Type B pancreatic cell (in vitro differentiated cells): Measurements from ENCODE around the gene DKKL1. TPM values are rescaled to one million over a fixed set of nuclear protein-coding genes. Genes with fewer than 3 reads are reported as not detected.

Experiments
- DNase-seq: peaks from one replicate; pipeline ENCODE4 v3.0.0; 2021; ENCODE audit warnings: mixed read lengths; ENCODE audit not compliant: unreplicated experiment; ENCODE audit errors: extremely low spot score
- H3K27ac Mint-ChIP-seq: 2 replicates; pipeline ENCODE4 v1.8.0; 2021; ENCODE audit warnings: mild to moderate bottlenecking, mixed read lengths
- H3K27me3 Mint-ChIP-seq: 2 replicates; pipeline ENCODE4 v1.8.0; 2021; ENCODE audit warnings: mixed read lengths
- H3K36me3 Mint-ChIP-seq: 2 replicates; pipeline ENCODE4 v1.8.0; 2021; ENCODE audit warnings: mixed read lengths
- H3K4me1 Mint-ChIP-seq: one replicate; pipeline ENCODE4 v1.8.0; 2021; ENCODE audit warnings: mixed read lengths; ENCODE audit not compliant: unreplicated experiment
- H3K4me3 Mint-ChIP-seq: 2 replicates; pipeline ENCODE4 v1.8.0; 2021; ENCODE audit warnings: mild to moderate bottlenecking, mixed read lengths
- H3K9me3 Mint-ChIP-seq: 2 replicates; pipeline ENCODE4 v1.8.0; 2021; ENCODE audit warnings: mixed read lengths
- total RNA-seq: library from RNA; stranded (reverse); gene quantifications from 2 replicates; pipeline ENCODE4 v1.2.1, GENCODE V29; 2021; ENCODE audit warnings: low replicate concordance
- TF ChIP-seq, protein P1 (sequence below): fragments of 200-600 bp; sonication (generic); conservative IDR thresholded peaks from 2 replicates; pipeline ENCODE4 v1.5.0; 2021; ENCODE audit warnings: antibody characterized with exemption, mild to moderate bottlenecking

DKKL1 gene
- total RNA-seq, 1 donor from 2014 or later: 9.4 TPM

DNA sequence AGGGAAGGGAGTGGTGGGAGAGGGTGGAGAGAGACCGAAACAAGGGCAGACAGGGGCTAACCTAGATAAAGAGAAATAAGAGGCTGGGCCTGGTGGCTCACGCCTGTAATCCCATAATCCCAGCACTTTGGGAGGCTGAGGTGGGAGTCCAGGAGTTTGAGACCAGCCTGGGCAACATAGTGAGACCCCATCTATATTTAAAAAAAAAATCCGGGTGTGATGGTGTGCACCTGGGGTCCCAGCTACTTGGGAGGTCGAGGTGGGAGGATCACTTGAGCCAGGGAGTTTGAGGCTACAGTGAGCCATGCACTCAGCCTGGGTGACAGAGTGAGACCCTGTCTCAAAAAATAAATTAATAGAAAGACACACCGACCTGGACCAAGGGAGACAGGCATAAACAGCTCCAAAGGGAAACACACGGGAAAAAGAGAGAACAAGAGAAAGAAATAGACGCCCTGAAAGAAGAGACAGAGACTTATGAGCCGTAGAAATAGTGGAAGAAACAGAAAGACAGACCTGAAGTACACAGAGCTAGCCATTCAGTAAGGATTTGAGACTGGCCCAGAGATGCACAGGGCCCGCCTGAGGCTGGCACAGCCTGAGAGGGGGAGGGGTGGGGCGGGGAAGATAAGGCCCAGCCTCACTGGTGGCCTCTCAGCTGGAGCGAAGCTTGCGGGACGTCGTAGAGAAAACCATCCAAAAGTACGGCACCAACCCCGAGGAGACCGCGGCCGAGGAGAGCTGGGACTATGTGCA, 26.2 kb upstream of the DKKL1 start:
- no peak for DNase-seq
- peaks cover 20% of the 10 kb centered on the region for H3K4me1 Mint-ChIP-seq
- peaks cover 11% of the 10 kb centered on the region for H3K36me3 Mint-ChIP-seq
- TF ChIP-seq, protein P1, sequence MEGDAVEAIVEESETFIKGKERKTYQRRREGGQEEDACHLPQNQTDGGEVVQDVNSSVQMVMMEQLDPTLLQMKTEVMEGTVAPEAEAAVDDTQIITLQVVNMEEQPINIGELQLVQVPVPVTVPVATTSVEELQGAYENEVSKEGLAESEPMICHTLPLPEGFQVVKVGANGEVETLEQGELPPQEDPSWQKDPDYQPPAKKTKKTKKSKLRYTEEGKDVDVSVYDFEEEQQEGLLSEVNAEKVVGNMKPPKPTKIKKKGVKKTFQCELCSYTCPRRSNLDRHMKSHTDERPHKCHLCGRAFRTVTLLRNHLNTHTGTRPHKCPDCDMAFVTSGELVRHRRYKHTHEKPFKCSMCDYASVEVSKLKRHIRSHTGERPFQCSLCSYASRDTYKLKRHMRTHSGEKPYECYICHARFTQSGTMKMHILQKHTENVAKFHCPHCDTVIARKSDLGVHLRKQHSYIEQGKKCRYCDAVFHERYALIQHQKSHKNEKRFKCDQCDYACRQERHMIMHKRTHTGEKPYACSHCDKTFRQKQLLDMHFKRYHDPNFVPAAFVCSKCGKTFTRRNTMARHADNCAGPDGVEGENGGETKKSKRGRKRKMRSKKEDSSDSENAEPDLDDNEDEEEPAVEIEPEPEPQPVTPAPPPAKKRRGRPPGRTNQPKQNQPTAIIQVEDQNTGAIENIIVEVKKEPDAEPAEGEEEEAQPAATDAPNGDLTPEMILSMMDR: no peak
- peak overlapping the region; percentile 5 for H3K4me3 Mint-ChIP-seq
- no peaks in the 10 kb centered on the region for H3K9me3 Mint-ChIP-seq
- H3K27me3 Mint-ChIP-seq: peaks cover 10% of the 10 kb centered on the region
- no peak overlapping the region for H3K27ac Mint-ChIP-seq

DNA sequence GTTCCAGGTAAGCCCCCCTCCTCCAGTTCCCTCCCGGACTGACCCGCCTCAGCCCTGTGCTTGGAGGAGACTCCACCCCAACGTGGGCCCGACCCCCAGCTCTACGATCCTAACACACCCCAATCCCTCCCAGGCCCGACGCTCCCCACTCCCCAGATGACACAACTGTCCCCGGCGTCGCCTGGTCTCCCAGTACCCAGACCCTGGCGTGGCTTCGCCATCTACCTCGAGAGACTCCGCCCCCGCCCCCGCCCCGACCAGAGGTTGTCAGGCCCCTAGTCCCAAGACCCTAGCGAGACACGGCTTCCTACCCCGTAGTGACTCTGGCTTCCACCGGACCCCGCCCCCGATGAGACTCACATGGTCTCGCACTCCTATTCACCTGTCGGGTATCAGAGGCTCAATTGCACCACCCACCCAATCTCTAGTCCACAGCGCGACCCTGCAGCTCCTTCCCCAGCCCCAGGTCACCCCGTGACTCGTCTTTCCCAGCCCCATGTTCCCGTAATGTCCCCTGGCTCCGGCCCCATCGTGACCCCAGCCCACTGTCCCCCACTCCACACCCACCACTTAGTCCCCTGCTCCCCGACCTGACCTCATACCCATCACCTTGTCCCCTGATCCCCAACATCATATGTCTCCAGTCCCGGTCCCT, 25.5 kb upstream of the DKKL1 start:
- peak overlapping the region; percentile 84 for H3K4me3 Mint-ChIP-seq
- H3K27me3 Mint-ChIP-seq: peaks cover 10% of the 10 kb centered on the region
- peaks cover 18% of the 10 kb centered on the region for H3K36me3 Mint-ChIP-seq
- H3K4me1 Mint-ChIP-seq: peaks cover 20% of the 10 kb centered on the region
- peak overlapping the region; percentile 85 for H3K27ac Mint-ChIP-seq
- TF ChIP-seq, protein P1: no peak
- no peak for DNase-seq
- H3K9me3 Mint-ChIP-seq: no peaks in the 10 kb centered on the region

DNA sequence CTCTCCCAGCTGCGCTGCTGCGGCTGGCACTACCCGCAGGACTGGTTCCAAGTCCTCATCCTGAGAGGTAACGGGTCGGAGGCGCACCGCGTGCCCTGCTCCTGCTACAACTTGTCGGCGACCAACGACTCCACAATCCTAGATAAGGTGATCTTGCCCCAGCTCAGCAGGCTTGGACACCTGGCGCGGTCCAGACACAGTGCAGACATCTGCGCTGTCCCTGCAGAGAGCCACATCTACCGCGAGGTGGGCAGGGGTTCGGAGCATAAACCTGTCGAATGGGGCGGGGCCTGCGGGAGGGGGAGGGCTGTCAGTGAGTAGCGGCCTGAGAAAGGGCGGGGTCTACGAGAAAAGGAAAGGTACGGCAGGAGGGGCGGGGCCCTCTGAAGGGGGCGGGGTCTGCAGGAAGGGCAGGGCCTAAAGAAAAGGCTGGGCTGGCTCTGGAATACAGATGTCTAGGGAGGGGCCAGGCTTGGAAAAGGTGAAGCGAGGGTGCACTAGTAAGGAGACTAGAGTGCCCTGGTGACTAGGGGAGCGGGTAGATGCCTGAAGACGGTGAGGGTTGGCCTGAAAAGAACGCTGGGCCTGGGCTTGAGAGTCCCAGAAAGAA, 24.9 kb upstream of the DKKL1 start:
- Mint-ChIP-seq H3K4me3 (peak overlapping the region; percentile 84), H3K9me3 (no peaks in the 10 kb centered on the region), H3K27me3 (peaks cover 10% of the 10 kb centered on the region), H3K4me1 (peaks cover 17% of the 10 kb centered on the region), H3K27ac (peak overlapping the region; percentile 85), H3K36me3 (peaks cover 18% of the 10 kb centered on the region)
- TF ChIP-seq, protein P1: no peak
- peak; percentile 85 for DNase-seq

DNA sequence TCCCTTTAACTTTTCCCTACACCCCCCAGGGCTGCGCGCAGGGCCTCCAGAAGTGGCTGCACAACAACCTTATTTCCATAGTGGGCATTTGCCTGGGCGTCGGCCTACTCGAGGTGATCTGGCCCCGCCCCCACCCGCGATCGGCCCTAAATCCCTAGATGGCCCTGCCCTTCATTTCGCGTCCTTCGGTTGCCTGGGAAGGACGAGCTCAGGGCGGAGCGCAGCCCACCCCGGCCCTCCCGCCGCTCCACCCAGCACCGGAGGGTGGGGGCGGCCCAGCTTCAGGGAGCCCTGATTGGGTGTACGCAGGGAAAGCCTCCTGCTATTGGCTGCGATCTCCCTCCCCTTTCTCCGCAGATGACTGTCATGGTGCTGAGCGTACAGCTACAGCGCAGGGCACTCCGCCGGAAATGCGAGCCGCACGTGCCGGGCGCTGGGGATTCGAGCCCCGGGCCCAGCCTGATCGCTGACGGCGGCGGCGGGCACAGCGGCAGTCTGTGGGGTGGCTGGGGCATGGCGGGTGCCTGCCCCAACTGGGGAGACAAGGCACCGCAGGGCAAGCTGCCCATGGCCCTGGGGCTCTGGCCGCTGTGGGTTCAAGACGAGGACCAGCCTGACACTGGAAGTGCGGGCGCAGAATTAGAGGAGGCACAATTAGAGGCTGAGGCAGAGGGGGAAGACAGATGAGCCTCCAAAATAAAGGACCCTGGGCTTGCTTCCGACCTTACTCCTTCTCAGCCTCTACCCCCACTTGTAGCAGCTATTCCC, 24.2 kb upstream of the DKKL1 start:
- no peaks in the 10 kb centered on the region for H3K9me3 Mint-ChIP-seq
- peak overlapping the region; percentile 85 for H3K27ac Mint-ChIP-seq
- peaks cover 17% of the 10 kb centered on the region for H3K4me1 Mint-ChIP-seq
- H3K27me3 Mint-ChIP-seq: peaks cover 10% of the 10 kb centered on the region
- H3K4me3 Mint-ChIP-seq: peak overlapping the region; percentile 84
- DNase-seq: peak; percentile 85
- TF ChIP-seq, protein P1: no peak
- peaks cover 19% of the 10 kb centered on the region for H3K36me3 Mint-ChIP-seq

DNA sequence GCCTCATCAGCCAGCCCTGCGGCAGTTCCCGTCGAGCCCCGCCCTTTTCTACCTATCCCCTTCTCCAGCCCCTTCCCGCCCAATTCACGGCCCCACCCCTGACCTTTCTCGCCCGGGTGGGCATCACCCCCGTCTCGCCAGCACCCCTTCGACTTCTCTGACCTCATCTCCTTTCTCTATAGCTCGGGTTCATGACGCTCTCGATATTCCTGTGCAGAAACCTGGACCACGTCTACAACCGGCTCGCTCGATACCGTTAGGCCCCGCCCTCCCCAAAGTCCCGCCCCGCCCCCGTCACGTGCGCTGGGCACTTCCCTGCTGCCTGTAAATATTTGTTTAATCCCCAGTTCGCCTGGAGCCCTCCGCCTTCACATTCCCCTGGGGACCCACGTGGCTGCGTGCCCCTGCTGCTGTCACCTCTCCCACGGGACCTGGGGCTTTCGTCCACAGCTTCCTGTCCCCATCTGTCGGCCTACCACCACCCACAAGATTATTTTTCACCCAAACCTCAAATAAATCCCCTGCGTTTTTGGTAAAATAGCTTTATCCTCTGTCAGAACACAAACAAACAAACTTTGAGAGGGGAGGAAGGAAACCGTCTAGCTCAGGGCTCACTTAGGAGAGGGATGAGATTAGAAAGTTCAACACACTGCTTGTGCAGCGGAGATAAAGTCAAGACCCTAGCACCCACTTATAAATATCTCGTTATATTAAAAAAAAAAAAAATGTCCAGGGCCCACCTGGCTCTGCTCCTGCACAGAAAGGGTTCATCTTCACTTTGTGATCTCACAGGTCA, 23.4 kb upstream of the DKKL1 start:
- TF ChIP-seq, protein P1: no peak
- Mint-ChIP-seq H3K27me3 (peaks cover 10% of the 10 kb centered on the region), H3K27ac (peak overlapping the region; percentile 23), H3K4me3 (peak overlapping the region; percentile 65), H3K4me1 (peaks cover 17% of the 10 kb centered on the region), H3K36me3 (peaks cover 27% of the 10 kb centered on the region), H3K9me3 (no peaks in the 10 kb centered on the region)
- no peak for DNase-seq
